Skeletal muscle tissue (tissue), 5 donors: Measurements from ENCODE around the gene MSMB. TPM values are rescaled to one million over a fixed set of nuclear protein-coding genes. Genes with fewer than 3 reads are reported as not detected.
"Not testable (repeated sequence)": the region's sequence is repeated elsewhere in the genome, so short reads cannot be mapped to it uniquely, and the experiment has no call there.

ENCODE experiments used
- H3K27ac ChIP-seq: one replicate; pipeline ENCODE4 v1.7.0; 2013; ENCODE audit warnings: mild to moderate bottlenecking, low read depth, low read length, inconsistent platforms
- H3K27me3 ChIP-seq, 3 donors: one replicate each; pipeline ENCODE4 v1.7.0; 2013; ENCODE audit warnings: low read length in 3 of 3; ENCODE audit not compliant: control insufficient read depth in 3 of 3, insufficient read depth in 3 of 3
- H3K36me3 ChIP-seq, 3 donors: one replicate each; pipeline ENCODE4 v1.7.0; 2013; ENCODE audit warnings: low read length in 3 of 3; ENCODE audit not compliant: control insufficient read depth in 3 of 3, insufficient read depth in 3 of 3
- H3K4me1 ChIP-seq, 3 donors: one replicate each; pipeline ENCODE4 v1.7.0; 2013; ENCODE audit warnings: low read length in 3 of 3, mild to moderate bottlenecking in 3 of 3; ENCODE audit not compliant: control insufficient read depth in 3 of 3, insufficient read depth in 3 of 3
- H3K4me3 ChIP-seq, 3 donors: one replicate each; pipeline ENCODE4 v1.7.0; 2013; ENCODE audit warnings: low read length in 3 of 3
- H3K9ac ChIP-seq, 3 donors: one replicate each; pipeline ENCODE4 v1.7.0; 2013; ENCODE audit warnings: low read length in 3 of 3, mild to moderate bottlenecking in 3 of 3, moderate library complexity in 2 of 3, low read depth in 1 of 3
- H3K9me3 ChIP-seq, 3 donors: one replicate each; pipeline ENCODE4 v1.7.0; 2013; ENCODE audit warnings: low read length in 3 of 3; ENCODE audit not compliant: control insufficient read depth in 3 of 3
- small RNA-seq: library from RNA; depleted of rRNA; stranded (forward); fragments of <200 nt; gene quantifications from one replicate; pipeline ENCODE3, GENCODE V24; 2014
- total RNA-seq: library from RNA; depleted of rRNA; stranded (reverse); fragments of >200 nt; gene quantifications from one replicate; pipeline ENCODE4 v1.2.3, GENCODE V29; 2014
- donor health status: Osteomylitis.

MSMB gene
- total RNA-seq, 1 donor from 2014 or later = not detected

DNA sequence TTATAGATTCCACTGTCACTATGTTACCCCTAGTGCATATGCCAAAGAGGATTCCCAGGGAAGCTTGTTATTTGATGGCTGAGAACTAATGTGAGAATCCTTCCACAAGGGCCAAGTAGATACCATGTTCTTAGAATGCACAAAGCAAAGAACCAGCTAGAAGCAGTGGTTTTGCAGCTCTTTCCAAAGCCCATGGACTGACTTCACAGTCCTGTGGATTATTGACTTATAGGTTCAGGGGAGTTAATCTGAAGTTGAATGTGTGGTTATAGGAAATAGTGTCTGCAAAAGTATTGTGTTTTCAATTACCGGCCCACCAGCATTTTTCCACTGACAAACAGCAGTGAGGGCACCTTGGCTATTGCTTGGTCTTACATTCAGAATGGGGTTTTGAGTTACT is 45.5 kb downstream of the MSMB start:
- H3K9me3 ChIP-seq = no peaks in the 10 kb centered on the region
- no peaks in the 10 kb centered on the region for H3K27me3 ChIP-seq
- H3K4me3 ChIP-seq = no peak overlapping the region
- no peak overlapping the region for H3K27ac ChIP-seq
- H3K36me3 ChIP-seq = peaks cover 22 to 52% (median 42%) of the 10 kb centered on the region in 3 donors
- peak overlapping the region in 1 of 3 donors; percentile 24 for H3K9ac ChIP-seq
- H3K4me1 ChIP-seq = no peaks in the 10 kb centered on the region

GRCh38 chr10:45999955-46000354 is 46.1 kb downstream of the MSMB start:
- not testable (repeated sequence) for H3K27ac ChIP-seq, H3K27me3 ChIP-seq, H3K9me3 ChIP-seq, H3K4me1 ChIP-seq, H3K4me3 ChIP-seq, H3K9ac ChIP-seq
- H3K36me3 ChIP-seq = peaks cover 21 to 46% (median 38%) of the 10 kb centered on the region in 3 donors

DNA sequence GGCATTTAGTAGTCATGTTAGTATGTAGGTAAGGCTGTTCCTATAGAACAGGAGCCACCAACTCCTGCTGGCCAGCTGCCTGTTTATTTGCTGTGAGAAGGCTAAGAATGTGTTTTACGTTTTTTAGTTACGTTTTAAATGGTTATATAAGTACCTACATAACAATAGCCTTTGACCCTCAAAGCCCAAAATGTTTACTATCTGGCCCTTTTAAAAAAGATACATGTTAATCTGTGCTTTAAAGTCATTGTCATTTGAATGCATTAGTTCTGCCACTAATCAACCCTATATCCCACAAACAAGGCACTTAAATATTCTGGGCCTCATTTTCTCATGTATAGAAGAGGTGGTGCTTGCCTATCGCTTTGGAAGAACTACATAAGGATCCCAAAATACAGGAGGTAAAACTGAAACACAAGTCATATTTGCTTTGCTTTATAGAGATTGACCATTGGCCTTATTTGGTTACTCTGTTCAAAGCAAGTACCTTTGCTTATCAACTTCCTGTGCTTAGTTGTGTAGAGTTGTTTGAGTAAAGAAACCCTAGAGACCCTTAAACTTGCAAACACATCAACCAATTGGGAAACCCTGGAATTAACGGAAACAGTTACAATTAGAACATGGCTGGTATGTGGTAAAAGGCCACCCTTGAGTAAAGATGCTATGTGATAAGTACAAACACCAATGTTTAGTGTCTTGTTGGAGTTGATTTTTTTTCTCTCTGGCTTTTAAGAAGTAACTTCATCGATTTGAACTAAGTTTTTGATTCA is 47.9 kb downstream of the MSMB start:
- H3K4me1 ChIP-seq = no peaks in the 10 kb centered on the region
- no peak overlapping the region for H3K9ac ChIP-seq
- H3K9me3 ChIP-seq = no peaks in the 10 kb centered on the region
- H3K27ac ChIP-seq = no peak overlapping the region
- H3K4me3 ChIP-seq = no peak overlapping the region
- peaks cover 13 to 35% (median 23%) of the 10 kb centered on the region in 3 donors for H3K36me3 ChIP-seq
- H3K27me3 ChIP-seq = no peaks in the 10 kb centered on the region

- no peaks in the 10 kb centered on the region for H3K4me1 ChIP-seq
- no peak overlapping the region for H3K4me3 ChIP-seq
- H3K27me3 ChIP-seq = no peaks in the 10 kb centered on the region
- peaks cover 8 to 31% (median 20%) of the 10 kb centered on the region in 3 donors for H3K36me3 ChIP-seq
- no peak overlapping the region for H3K27ac ChIP-seq
- no peak overlapping the region for H3K9ac ChIP-seq
- no peaks in the 10 kb centered on the region for H3K9me3 ChIP-seq
Observed at GRCh38 chr10:45997557-45997956, 48.5 kb downstream of the MSMB start.

DNA sequence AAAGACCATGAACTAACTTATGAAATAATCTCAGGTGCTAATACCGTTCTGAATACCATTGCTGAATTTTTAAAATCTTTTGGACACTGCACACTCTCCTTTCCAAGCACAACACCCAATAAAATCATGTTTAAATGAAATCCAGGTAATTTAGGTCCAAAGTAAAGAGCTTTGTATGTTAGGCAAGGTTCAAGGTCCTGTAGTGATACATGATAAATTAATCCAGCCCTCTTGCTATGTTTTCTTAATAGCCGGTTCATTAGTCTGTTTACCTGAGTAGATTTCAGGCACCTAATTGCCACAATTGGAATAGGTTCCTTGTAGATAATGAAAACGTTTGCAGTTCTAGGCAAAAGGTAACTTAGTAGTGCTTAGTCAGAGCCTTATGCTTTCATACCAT is 60.5 kb downstream of the MSMB start:
- H3K9me3 ChIP-seq, H3K4me3 ChIP-seq, H3K27ac ChIP-seq, H3K4me1 ChIP-seq, H3K27me3 ChIP-seq, H3K9ac ChIP-seq: not testable (repeated sequence)
- peaks cover 8 to 17% (median 14%) of the 10 kb centered on the region in 3 donors for H3K36me3 ChIP-seq

DNA sequence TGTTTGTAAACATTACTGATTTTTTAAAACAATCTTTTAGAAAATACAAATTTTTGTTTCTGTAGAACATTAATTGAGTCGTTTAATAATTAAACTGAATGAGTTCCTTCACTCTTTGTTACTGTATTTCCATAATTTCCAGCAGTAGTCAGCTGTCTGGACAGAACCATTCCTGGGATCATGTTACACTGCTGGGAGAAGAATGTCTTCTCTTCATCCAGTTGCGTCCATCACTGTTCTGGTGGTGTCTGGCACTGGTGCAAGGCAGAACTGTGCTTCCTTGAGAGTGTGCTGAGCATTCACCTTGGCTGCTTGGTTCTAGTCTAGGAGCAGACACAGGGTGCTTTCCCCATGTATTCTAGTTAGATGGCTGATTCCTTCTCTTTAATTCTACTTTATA is 61.6 kb downstream of the MSMB start:
- H3K27ac ChIP-seq, H3K4me3 ChIP-seq, H3K4me1 ChIP-seq, H3K27me3 ChIP-seq, H3K9me3 ChIP-seq, H3K9ac ChIP-seq: not testable (repeated sequence)
- peaks cover 8 to 15% (median 14%) of the 10 kb centered on the region in 3 donors for H3K36me3 ChIP-seq

GRCh38 chr10:45983538-45984186 is 62.4 kb downstream of the MSMB start:
- H3K36me3 ChIP-seq = peaks cover 8 to 14% (median 14%) of the 10 kb centered on the region in 3 donors
- not testable (repeated sequence) for H3K4me3 ChIP-seq, H3K27me3 ChIP-seq, H3K4me1 ChIP-seq, H3K9me3 ChIP-seq, H3K27ac ChIP-seq, H3K9ac ChIP-seq

Small RNAs within 50 kb of the gene (small RNA-seq; reads per million reads assigned to genes)
- gene SNORA74C-1 = not detected

Other genes with a start within 250 kb of the MSMB start
- gene AGAP4, start 198.8 kb downstream of the MSMB start, total RNA-seq = 14.6 TPM
- gene TIMM23, start 73.8 kb downstream of the MSMB start, total RNA-seq = 61.6 TPM
- 338 TPM for gene NCOA4, start 15.6 kb downstream of the MSMB start, total RNA-seq
- gene ANTXRL, start 240.7 kb upstream of the MSMB start, total RNA-seq = not detected